Measurements from ENCODE around the gene AIMP2.
"Not testable (repeated sequence)": the region's sequence is repeated elsewhere in the genome, so short reads cannot be mapped to it uniquely, and the experiment has no call there.

DNA sequence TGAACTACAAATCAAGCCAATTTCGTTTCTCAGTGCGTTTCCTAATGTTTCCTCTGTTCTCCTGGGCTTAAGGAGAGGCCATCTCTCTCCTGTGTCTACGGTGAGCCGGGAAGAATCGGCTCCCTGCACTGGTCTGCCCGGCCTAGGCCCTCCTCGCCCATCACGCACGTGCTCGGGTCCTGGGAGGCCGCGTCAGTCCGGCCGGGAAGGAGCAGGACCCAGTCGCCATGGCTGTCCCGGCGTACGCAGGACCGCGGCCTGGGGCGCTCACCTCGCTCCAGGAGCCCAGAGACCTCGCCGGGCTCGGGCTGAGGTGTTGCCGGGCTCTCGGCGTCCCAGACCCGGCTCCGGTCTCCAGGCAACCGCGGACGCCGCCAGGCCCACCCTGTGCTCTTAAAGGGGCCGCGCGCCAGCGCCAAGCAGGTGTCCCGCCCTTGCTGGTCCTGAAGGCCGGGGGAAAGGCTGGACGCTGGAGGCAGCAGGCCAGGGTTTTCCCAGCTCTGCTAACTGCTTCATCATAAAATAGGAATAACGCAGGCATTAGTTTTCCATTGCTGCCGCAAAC lies 38.6 kb upstream of the AIMP2 start, which contains the start of gene RSPH10B:
- TF ChIP-seq TAF1 (IDR thresholded peaks at IDR 0.05; ENCODE audit: borderline replicate concordance, low read depth, low read length); POLR2A (IDR thresholded peaks at IDR 0.05; ENCODE audit: low read depth, low read length); POLR2AphosphoS5 (IDR thresholded peaks at IDR 0.05; ENCODE audit: low read depth, low read length): not testable (repeated sequence)

All from GM12892 (cell line).